ENCODE measurements around the gene ELOF1.
"Not testable (repeated sequence)": the region's sequence is repeated elsewhere in the genome, so short reads cannot be mapped to it uniquely, and the experiment has no call there.

Gene ELOF1

DNA sequence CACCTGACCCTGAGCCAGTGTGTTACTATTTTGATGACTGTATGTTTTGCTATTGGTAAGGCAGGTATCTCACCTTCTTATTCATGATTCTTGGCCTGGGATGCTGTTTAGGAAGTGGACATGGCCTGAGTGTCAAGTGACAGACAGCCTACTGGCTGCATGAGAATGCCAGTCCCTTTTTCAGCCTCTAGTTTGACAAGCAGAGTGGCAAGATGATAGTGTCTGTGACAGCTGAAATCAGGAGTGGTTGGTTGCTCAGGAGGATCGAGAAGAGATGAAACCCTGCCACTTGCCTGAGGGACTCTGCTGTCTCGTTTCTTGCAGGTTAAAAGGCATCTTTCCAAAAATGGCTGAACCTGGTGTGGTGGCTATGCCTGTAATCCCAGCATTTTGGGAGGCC lies 7.1 kb upstream of the ELOF1 start:
- DNase-seq: no peak

DNA sequence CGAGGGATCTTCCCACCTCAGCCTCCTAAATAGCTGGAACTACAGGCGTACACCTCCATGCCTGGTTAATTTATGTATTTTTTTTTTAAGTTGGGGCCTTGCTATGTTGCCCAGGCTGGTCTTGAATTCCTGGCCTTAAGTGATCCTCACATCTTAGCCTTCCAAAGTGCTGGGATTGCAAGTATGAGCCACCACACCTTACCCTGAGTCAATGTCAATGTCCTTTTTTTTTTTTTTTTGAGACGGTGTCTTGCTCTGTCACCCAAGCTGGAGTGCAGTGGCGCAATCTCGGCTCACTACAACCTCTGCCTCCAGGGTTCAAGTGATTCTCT lies 6.6 kb upstream of the ELOF1 start:
- DNase-seq: not testable (repeated sequence)

DNA sequence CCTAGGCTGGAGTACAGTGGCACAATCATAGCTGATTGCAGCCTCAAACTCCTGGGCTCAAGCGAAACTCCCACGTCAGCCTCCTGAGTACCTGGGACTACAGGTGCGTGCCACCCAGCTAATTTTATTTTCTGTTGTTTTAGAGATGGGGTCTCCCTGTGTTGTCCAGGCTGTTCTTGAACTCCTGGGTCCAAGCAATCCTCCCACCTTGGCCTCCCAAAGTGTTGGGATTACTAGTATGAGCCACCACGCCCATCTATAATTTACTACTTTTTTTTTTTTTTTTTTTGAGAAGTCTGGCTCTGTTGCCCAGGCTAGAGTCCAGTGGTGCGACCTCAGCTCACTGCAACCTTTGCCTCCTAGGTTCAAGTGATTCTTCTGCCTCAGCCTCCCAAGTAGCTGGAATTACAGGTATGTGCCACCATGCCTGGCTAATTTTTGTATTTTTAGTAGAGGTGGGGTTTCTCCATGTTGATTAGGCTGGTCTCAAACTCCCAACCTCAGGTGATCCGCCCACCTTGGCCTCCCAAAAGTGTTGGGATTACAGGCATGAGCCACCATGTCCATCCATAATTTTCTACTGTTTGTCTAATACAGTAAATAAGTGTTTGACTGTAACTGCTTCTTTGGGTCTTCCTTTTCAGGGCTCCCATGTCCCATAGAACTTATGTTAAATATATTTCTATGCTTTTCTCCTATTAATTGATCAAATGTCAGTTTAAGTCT lies 5.2 kb upstream of the ELOF1 start:
- not testable (repeated sequence) for DNase-seq

DNA sequence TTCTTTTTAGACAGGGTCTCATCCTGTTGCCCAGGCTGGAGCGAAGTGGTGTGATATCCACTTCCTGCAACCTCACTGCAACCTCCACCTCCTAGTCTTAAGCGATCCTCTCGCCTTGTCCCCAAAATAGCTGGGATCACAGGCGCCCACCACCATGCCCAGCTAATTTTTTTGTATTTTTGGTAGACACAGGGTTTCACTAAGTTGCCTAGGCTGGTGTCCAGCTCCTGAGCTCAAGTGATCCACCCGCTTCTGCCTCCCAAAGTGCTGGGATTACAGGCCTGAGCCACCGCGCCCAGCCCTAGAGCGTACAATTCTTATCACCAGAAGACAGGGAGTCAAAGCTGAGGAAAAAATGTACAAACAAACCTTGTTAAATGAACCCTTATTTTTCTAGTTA lies 4.5 kb upstream of the ELOF1 start:
- DNase-seq: no peak

DNA sequence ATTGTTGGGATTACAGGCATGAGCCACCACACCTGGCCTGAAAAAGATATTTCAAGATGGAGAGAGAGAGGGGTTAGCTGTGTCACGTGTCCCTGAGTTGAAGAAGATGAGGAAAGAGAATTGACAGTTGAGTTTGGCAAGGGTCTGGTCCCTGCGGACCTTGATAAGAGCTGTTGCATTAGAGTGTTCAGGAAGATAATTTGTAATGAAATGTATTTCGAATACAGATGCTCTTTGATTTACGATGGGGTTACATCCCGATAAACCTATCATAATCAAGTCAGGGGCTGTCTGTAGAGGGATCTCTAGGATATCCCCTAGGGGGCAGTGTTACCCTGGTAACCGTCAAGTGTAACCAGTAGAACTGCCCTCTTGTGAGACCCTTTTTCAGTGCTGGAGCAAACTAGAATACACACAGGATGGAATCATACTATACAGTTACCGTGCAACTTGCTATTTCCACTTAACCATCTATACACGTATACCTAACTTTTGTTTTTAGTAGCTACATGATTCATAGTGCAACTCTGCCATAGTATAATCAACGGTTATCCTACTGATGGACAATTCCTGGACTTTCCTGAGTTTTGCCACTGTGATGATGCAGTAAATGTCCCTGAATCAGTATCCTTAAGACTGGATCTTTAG lies 1.5 kb upstream of the ELOF1 start:
- DNase-seq: peak; percentile 74

DNA sequence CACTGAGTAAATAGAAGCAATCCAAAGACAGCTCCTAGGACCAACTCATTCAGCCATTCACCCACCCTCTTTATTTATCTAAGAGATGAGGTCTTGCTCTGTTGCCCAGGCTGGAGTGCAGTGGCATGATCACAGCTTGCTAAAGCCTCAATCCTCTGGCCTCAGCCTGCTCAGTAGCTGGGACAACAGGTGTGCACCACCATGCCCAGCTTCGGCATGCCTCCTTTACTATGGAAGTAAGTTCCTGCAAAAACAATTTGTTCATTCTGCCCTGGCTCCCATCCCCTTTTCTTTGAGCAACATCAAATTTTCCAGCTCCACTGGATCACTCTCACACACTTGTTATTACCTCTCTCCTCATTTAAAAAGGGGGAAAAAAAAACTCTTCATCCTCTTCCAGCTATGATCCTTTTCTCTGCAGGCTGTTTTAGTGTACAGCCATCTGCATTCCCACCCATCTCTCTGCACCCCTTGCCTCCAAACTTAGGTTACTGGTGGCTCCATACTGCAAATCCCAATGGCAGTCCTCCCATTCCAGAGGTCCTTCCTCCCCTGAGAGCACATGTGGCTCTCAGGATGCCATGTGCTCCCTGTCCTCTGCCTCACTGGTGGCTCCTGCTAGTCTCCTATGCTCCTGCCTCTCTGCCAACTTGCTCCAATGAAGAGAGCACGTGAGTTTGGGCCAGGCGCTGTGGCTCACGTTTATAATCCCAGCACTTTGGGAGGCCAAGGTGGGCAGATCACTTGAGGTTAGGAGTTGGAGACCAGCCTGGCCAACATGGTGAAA lies 2.2 kb downstream of the ELOF1 start:
- no peak for DNase-seq

DNA sequence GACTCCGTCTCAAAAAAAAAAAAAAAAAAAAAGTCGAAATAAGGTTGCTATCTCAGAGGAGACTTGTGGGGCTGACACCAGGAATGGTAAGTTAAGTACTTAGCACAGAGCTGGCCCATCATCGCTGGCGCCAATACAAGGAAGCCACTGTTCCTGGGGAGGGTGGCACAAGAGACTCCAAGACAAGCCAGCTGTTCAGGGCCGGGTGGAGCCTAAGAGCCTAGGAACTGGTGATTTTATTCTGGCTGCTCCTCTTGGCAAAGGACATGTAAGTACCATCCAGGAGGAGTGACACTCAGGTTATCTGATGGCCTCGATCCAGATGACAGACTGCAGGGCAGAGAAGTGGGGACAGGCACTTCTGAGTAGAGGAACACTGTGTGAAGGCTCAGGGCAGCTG lies 3.8 kb downstream of the ELOF1 start:
- no peak for DNase-seq

DNA sequence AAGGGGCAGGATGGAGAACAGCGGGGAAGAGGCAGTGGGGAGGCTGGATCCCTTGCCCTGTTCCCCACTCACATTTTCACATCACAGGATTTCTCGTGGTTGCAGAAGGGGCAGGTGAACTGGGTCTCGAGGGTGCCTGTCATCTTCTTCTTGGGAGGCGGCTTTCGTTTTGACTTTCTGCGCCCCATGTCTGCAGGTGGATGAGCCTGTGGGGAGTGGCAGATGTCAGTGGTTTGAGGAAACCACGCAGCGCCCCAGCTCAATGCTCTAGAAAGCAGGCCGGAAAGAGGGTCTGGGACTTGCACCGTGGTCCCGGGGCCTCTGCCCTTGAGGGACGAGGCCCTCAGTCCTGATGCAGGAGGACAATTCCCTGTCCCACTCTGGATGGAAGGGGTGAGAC lies 4.9 kb downstream of the ELOF1 start:
- no peak for DNase-seq

DNA sequence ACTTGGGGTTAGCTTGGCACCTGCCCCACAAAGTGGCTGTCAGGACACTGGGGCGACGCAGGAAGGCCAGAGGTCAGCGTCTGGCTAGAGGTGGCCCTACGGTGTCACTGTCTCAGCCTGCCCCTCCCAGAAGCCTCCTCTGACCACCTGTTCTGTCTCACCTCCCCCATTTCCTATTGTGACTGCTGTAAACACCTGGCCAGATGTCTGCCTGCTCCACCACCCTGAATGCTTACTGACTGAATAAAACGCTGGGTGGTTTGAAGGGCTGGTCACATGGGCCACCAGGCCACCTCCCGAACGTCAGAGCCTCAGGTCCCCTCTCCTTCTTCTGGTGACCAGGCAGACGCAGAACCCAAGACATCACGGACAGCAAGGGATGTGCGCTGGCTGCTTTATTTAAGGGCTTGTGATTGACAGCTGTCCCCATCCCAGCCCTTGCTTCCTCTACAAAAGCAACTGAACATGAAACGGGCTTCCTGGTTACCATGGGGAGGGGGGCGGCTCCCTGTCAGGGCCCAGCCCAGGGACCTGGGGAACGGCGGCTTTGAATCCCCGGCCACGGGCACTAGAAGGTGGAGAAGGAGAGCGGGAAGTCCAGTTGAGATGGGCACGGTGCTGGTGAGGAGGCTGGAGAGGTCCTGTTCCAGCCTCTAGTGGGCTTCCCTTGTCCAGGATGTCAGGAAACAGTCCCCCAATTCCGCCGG lies 6.2 kb downstream of the ELOF1 start:
- no peak for DNase-seq

DNA sequence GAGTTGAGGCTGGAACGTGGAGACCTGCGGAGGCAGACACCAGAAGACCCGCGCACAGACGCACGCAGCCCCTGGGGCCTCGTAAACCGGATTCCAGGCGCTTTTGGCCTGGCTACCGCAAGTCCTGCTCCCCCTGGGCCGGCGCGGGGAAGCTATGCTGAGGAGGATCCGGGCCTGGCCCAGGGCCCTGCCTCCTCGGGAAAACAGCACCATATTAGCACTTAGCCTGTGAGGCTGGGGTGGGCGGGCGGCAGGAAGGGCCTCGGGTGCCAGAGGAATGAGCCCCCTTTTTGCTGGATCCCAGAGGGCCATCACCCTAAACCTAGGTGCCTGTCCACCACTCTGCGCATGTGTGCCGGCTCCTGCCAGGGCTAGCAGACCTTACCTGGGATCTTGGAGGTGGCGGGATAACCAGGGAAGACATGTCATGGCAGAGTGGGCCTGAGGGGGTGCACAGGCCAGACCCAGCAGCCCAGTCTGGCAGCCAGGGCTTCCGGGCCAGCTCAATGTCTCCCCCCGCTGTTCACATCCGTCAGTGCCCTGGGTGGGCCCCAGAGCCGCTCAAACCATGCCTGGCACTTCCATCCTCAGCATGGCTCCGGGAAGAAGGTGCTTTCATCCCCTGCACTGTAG lies 7.3 kb downstream of the ELOF1 start:
- no peak for DNase-seq

DNA sequence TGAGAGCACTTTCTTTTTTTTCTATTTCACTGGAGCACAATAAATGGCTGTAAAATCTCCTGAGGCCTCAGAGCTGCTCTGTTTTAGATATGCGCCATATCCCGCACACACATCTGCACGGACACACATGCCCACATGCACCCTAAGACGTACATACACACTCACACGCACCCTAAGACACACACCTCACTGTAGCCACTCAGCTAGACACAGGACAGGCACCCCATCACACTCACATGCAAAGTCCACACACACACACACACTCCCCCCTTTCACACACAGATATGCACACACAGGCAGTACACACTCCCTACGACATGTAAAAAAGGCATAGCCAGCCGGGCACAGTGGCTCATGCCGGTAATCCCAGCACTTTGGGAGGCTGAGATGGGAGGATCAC lies 8.8 kb downstream of the ELOF1 start:
- no peak for DNase-seq

DNA sequence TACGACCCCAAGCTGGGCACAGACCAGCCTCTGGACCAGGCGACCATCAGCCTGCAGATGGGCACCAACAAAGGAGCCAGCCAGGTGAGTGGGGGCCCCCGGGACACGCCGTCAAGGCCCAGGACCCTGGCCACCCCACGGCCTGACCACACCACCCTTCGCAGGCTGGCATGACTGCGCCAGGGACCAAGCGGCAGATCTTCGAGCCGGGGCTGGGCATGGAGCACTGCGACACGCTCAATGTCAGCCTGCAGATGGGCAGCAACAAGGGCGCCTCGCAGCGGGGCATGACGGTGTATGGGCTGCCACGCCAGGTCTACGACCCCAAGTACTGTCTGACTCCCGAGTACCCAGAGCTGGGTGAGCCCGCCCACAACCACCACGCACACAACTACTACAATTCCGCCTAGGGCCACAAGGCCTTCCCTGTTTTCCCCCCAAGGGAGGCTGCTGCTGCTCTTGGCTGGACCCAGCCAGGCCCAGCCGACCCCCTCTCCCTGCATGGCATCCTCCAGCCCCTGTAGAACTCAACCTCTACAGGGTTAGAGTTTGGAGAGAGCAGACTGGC lies 9.6 kb downstream of the ELOF1 start:
- no peak for DNase-seq

DNA sequence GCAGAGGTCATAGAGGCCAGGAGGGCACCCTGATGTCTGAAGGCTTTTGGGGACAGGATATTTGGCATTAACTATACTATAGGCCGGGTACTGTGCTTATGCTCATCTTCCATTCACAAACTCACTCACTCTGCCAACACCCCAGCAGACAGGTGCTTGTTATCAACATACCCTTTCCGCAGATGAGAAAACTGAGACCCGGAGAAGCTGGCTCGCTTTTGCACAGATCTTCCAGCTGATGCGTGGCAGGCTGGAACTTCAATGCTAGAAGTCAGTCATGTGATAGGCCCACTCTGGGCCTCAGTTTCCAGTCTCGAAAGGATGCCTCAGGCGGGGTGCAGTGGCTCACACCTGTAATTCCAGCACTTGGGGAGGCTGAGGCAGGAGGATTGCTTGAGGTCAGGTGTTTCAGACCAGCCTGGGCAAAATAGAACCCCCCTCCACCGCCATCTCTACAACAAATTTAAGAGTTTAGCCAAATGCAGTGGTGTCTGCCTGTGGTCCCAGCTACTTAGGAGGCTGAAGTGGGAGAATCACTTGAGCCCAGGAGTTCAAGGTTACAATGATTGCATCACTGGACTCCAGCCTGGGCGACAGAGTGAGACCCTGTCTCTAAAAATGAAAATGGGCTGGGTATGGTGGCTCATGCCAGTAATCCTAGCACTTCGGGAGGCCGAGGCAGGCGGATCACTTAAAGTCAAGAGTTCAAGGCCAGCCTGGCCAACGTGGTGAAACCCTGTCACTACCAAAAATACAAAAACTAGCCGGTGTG lies 10.9 kb downstream of the ELOF1 start:
- DNase-seq: no peak

DNA sequence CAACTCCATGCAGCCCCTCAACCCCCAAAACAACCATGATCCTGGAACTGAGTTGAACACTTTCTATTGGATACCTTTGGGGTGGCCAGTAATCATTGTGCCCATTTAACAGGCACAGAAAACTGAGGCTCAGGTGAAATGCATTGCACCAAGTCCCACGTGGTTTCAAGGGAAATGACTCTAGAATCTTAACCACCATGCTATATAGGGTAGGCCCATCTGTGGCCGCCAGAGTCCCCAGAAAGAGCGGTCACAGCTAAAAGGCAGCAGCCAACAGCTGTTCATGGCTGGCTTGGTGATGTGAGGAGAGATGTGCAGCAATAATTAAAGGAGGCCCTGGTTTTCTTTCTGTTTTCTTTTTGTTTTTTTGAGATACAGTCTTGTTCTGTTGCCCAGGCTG lies 17.8 kb downstream of the ELOF1 start:
- DNase-seq: no peak

DNA sequence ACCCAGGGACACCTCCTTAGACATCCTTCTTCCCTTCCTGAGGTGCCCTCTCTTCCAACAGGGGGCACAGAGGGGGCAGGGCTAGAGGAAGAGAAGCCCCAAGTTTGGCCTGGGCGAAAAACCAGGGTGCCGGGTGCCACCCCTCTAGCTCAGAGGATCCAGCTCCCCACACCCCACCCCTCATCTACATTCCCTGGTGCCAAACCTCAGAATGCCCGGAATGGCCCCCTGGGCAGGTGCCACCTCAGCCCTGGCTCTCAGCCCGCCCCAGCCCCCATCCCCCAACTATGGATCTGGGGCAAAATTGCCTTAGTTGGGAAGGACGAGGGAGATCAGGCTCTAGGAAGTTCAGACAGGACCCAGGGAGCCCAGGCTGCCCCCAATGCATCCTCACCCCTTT lies 18.4 kb downstream of the ELOF1 start:
- DNase-seq: no peak

DNA sequence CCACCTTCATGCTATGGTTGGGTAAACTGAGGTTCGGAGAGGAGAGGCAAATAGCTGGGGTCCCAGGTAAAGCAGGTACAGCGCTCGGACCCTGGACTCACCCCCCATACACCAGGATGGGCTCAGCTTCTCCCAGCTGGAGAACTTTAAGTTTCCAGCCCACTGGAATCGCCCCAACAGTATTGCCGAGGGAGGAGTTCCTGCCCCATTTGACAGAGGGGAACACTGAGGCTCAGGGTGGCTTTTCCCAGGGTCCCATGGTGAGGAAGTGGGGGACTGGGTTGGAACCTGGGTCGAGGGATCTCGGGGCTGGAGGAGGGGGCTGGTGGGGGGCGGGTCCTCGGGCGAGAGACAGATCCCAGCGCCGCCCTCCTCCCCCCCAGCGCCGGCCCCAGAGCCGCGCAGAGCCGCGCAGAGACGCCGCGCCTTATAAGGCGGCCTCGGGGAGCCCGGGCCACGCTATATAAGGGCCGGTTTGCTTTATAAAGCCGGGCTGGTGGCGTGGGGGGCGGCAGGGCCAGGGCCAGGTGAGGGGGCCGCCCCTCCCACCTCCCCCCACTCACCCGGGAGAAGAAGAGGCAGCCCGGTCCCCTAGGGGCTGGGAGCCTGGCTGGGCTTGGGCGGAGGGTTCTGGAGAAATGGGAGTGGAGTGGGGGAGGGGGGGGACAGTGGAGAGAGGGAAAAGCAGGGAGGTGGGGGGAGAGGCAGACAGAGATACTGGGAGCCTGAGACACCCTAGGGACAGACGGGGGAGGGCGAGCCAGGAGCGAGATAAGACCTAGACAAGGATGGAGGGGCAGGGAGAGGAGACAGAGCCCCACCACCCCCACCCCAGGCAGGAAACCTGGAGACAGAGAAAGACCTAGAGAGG lies 19.3 kb downstream of the ELOF1 start:
- DNase-seq: no peak

DNA sequence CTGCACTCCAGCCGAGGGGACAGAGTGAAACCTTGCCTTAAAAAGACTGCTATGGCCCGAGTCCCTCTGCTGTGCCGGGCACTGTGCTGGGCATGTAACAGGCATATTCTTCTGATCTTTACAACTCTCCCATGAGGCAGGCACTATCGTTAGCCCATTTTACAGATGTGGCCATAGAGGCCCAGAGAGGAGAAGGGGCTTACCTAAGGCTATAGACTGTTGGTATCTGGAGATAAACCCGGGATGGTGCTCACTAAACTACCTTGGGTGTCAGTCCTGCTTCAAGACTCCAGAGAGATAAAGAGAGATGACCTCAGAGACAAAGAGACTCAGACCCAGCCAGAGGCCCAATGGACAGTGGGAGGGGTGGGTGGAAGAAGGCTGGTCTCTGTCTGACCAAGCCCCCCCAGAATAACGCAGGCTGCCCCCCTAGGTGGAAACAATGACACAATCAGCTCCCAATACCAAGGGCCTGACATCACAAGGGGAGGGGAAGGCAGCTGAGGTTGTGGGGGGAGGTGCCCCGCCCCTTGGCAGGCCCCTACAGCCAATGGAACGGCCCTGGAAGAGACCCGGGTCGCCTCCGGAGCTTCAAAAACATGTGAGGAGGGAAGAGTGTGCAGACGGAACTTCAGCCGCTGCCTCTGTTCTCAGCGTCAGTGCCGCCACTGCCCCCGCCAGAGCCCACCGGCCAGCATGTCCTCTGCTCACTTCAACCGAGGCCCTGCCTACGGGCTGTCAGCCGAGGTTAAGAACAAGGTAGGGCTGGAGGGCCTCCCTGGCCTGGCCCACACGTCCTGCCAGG lies 20.6 kb downstream of the ELOF1 start, which contains the start of gene CNN1:
Gene CNN1 (plus strand): TSS at position 620 of the 805 bp plus-strand sequence. CDS start 77 bp downstream, at position 697.
- DNase-seq: no peak

DNA sequence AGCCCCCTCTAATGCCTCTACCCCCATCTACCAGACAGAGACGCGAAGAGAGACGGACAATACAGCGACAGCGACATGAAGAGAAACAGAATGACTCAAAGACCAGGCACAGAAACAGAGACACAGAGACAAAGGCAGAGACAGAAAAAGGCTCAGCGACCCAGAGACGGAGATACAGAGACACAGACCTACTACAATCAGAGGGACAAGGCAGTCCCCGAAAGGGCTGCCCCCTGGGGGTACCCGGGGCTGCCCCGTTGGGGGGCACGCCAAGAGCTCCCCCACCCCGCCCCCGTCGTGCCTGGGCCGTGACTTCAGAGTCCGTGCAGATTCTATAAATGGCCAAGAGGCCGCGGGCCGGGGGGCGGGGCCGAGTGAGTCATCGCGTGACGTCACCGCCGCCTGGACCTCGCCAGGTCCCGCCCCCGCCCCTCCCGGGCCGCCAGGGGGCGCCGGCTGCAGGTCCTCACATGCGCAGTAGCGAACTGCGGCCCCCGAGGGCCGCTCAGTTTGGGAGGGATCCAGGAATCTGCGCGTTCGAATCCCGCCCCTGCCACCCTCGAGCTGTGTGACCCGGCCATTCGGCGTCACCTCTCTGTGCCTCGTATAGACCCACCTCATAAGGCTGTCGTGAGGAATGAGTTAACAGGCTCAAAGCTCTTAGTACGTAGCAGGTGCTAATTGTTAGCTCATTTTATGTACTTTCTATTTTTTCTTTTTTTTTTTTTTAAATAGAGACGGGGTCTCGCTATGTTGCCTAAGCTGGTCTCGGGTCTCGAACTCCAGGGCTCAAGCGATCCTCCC lies 23.0 kb downstream of the ELOF1 start:
- DNase-seq: peak; percentile 95

DNA sequence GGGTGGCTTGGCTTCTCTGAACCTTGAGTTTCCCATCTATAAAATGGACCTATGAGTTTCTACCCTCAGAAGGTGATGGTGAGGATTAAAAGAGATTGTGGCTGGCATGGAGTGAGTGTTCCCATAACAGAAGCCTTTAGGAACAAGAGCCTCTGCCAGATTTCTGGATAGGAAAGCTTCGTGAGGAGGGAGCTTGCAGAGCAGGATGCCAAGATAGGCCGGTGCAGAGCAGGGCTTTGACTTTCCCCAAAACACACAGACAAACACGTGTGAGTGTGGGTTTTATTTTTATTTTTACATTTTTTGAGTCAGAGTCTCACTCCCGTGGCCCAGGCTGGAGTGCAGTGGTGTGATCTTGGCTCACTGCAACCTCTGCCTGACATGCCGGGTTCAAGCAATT lies 24.1 kb downstream of the ELOF1 start:
- no peak for DNase-seq
